GM12878 (cell line): ENCODE data around the gene TOR1AIP1. TPM values are rescaled to one million over a fixed set of nuclear protein-coding genes. Genes with fewer than 3 reads are reported as not detected.

Experiments
- ATAC-seq: fragments of 200-7000 bp; cut with Tn5 transposase; 3 replicates; pipeline ENCODE4 v1.9.1; 2020; ENCODE audit warnings: mild to moderate bottlenecking, moderate library complexity
- BruUV-seq: library from RNA; stranded (reverse); fragments of 400-500 nt; replicated peaks from 2 replicates; lab custom pipeline; 2021; lab: Mats Ljungman, UMichigan
- CTCF ChIA-PET: fragments of 300-600 bp; sonication (Branson Sonifier 250); formaldehyde crosslinking; extraction: SDS; loops from one replicate; lab custom pipeline; 2021; ENCODE audit warnings: inconsistent platforms; lab: Yijun Ruan, JAX
- POLR2A ChIA-PET: fragments of 350-600 bp; formaldehyde crosslinking; extraction: SDS; loops from one replicate; lab custom pipeline; 2021; ENCODE audit warnings: inconsistent platforms; lab: Charles Lee
- RAD21 ChIA-PET: fragments of 300-600 bp; sonication (Branson Sonifier 250); formaldehyde crosslinking; loops from one replicate; lab custom pipeline; 2023; ENCODE audit warnings: antibody characterized with exemption; ENCODE audit not compliant: unreplicated experiment; lab: Charles Lee
- SMC1A ChIA-PET: fragments of 300-600 bp; sonication (Branson Sonifier 250); formaldehyde crosslinking; loops from one replicate; lab custom pipeline; 2023; ENCODE audit not compliant: unreplicated experiment, uncharacterized antibody; lab: Charles Lee
- DNase-seq: peaks from one replicate; pipeline ENCODE4 v3.0.0-alpha.2; 2011; ENCODE audit warnings: low read depth, low spot score
- FAIRE-seq: peaks from 3 replicates; lab custom pipeline; 2011; peaks lifted over from hg19 to GRCh38; lab: Jason Lieb, UNC
- H2AFZ ChIP-seq: 2 replicates; pipeline ENCODE4 v1.6.0; 2011; ENCODE audit warnings: low read depth, low read length, control low read depth; ENCODE audit not compliant: control insufficient read depth
- H3K27ac ChIP-seq: 2 replicates; pipeline ENCODE4 v1.5.1; 2011; ENCODE audit warnings: control low read depth; ENCODE audit not compliant: control insufficient read depth, insufficient read depth
- H3K27me3 ChIP-seq, 2 experiments: replicated peaks in 1 of 2; 2 replicates each; pipeline versions ENCODE4 v1.6.0 to v1.6.1; 2011; ENCODE audit warnings: low read length in 1 of 2; ENCODE audit not compliant: control insufficient read depth in 2 of 2, insufficient read depth in 2 of 2
- H3K36me3 ChIP-seq, 2 experiments: 2 replicates each; pipeline ENCODE4 v1.5.1; 2011; ENCODE audit warnings: low read length in 1 of 2; ENCODE audit not compliant: control insufficient read depth in 2 of 2, insufficient read depth in 2 of 2
- H3K4me1 ChIP-seq: 2 replicates; pipeline ENCODE4 v1.6.1; 2011; ENCODE audit warnings: mild to moderate bottlenecking, low read length, moderate library complexity, mixed read lengths; ENCODE audit not compliant: control insufficient read depth, insufficient read depth
- H3K4me2 ChIP-seq: 2 replicates; pipeline ENCODE4 v1.6.0; 2011; ENCODE audit warnings: control low read depth; ENCODE audit not compliant: control insufficient read depth, insufficient read depth
- H3K4me3 ChIP-seq: fragments of 200-600 bp; sonication (generic); 2 replicates; pipeline ENCODE4 v1.5.1; 2016
- H3K79me2 ChIP-seq: 2 replicates; pipeline ENCODE4 v1.6.0; 2011; ENCODE audit warnings: low read length; ENCODE audit not compliant: control insufficient read depth, insufficient read depth
- H3K9ac ChIP-seq: 2 replicates; pipeline ENCODE4 v1.8.0; 2011; ENCODE audit warnings: low read length, control low read depth, mixed read lengths; ENCODE audit not compliant: control insufficient read depth, insufficient read depth
- H3K9me3 ChIP-seq: replicated peaks from 3 replicates; pipeline ENCODE4 v1.5.1; 2011; ENCODE audit warnings: mild to moderate bottlenecking, low read length; ENCODE audit not compliant: control insufficient read depth, insufficient read depth
- H4K20me1 ChIP-seq: 2 replicates; pipeline ENCODE4 v1.6.0; 2011; ENCODE audit not compliant: control insufficient read depth, insufficient read depth
- CUX1 ChIP-seq: IDR thresholded peaks from 2 replicates; pipeline ENCODE4 v1.6.1; 2012; ENCODE audit warnings: improper control_type of control experiment, low read depth, low read length; ENCODE audit not compliant: insufficient replicate concordance
- DPF2 ChIP-seq: fragments of 450-650 bp; IDR thresholded peaks from 2 replicates; pipeline ENCODE4 v1.6.1; 2017; ENCODE audit warnings: mild to moderate bottlenecking
- HDAC2 ChIP-seq: fragments of 200-600 bp; sonication (generic); IDR thresholded peaks from 2 replicates; pipeline ENCODE4 v1.6.1; 2017
- IKZF2 ChIP-seq, 2 experiments: fragments of 450-650 bp; IDR thresholded peaks; 2 replicates each; pipeline ENCODE4 v1.6.1; 2017; ENCODE audit warnings: mild to moderate bottlenecking in 2 of 2, moderate library complexity in 2 of 2
- IRF4 ChIP-seq: IDR thresholded peaks from 2 replicates; pipeline ENCODE4 v1.6.1; 2011; ENCODE audit warnings: low read depth, low read length
- RELB ChIP-seq: fragments of 450-650 bp; IDR thresholded peaks from 2 replicates; pipeline ENCODE4 v1.6.1; 2017; ENCODE audit warnings: low read depth, mild to moderate bottlenecking, moderate library complexity
- STAT1 ChIP-seq: fragments of 450-650 bp; conservative IDR thresholded peaks from 2 replicates; pipeline ENCODE4 v1.6.1; 2014; ENCODE audit warnings: antibody characterized with exemption, mild to moderate bottlenecking
- SUPT20H ChIP-seq: IDR thresholded peaks from 2 replicates; pipeline ENCODE4 v1.6.1; 2011; ENCODE audit warnings: low read depth, mild to moderate bottlenecking, low read length, moderate library complexity, borderline replicate concordance; ENCODE audit not compliant: control insufficient read depth
- SUZ12 ChIP-seq: fragments of 200-600 bp; sonication (generic); IDR thresholded peaks from one replicate; pipeline ENCODE4 v1.6.1; 2018; ENCODE audit warnings: antibody characterized with exemption, mild to moderate bottlenecking; ENCODE audit not compliant: unreplicated experiment
- TCF12 ChIP-seq: IDR thresholded peaks from 2 replicates; pipeline ENCODE4 v1.6.1; 2011; ENCODE audit warnings: low read depth, mild to moderate bottlenecking, low read length
- WRNIP1 ChIP-seq: IDR thresholded peaks from 2 replicates; pipeline ENCODE4 v1.6.1; 2011; ENCODE audit warnings: low read depth, low read length, improper control_type of control experiment, borderline replicate concordance
- ZBTB11 ChIP-seq: fragments of 450-650 bp; formaldehyde crosslinking; IDR thresholded peaks from 2 replicates; pipeline ENCODE4 v1.5.0; 2022; ENCODE audit warnings: mild to moderate bottlenecking, missing genetic modification characterization
- WGBS: methylation state at CpG from one replicate; pipeline ENCODE4 v1.1.6; 2016; ENCODE audit warnings: low lambda C conversion rate; ENCODE audit not compliant: insufficient replicate concordance, insufficient coverage; ENCODE audit errors: missing lambda C conversion rate; 5-methylcytosine and 5-hydroxymethylcytosine counted together
- in situ Hi-C: fragments of 300-500 bp; cut with MboI; formaldehyde crosslinking; loops from 9 replicates; pipeline ENCODE4 v1.14.3; 2018; ENCODE audit warnings: mixed read lengths
- intact Hi-C: fragments of 100-400 bp; cut with micrococcal nuclease; formaldehyde crosslinking; loops from one replicate; pipeline ENCODE4 v1.14.2; 2022; ENCODE audit not compliant: unreplicated experiment
- polyA plus RNA-seq, 11 experiments: library from polyadenylated mRNA; depleted of rRNA in 4 of 11; unstranded in 6 of 11; stranded (reverse) in 5 of 11; fragments of >200 nt; fragmentation: Nextera tagmentation in 4 of 11; fragmentation: Illumina TruSeq in 1 of 11; extraction: Ambion mirVana in 4 of 11; extraction: Trizol in 1 of 11; gene quantifications; 1 replicate in 1 of 11; 2 replicates in 10 of 11; pipeline versions ENCODE4 v1.2.1 to v1.2.3, GENCODE V29; 2011 to 2016; ENCODE audit warnings: inconsistent platforms in 2 of 11, missing spikeins in 2 of 11, low read depth in 1 of 11
- total RNA-seq, 4 experiments: library from RNA; depleted of rRNA in 3 of 4; stranded (reverse); fragments of >200 nt in 3 of 4; fragmentation: Illumina TruSeq in 1 of 4; extraction: Trizol in 1 of 4; gene quantifications; 2 replicates each; pipeline versions ENCODE4 v1.2.1 to v1.2.3, GENCODE V29; 2013 to 2021

Gene TOR1AIP1
- total and polyA plus RNA-seq, 10 of the 15 experiments (the other 5 are each of a cell fraction or from before 2014, with no cell fraction given), result 14.8 to 36.0 (median 25.8) TPM

GRCh38 chr1:179866616-179867015 lies 15.5 kb upstream of the TOR1AIP1 start:
- peaks cover 11% of the 10 kb centered on the region for H3K79me2 ChIP-seq
- 99% methylated on average over 7 of the region's 7 CpGs for whole genome bisulfite sequencing
- SMC1A ChIA-PET, result interaction anchor here (0.6 to 2.5 kb wide), 8 partner anchors 9 to 312 kb away, joined by 3 to 8 read pairs (median 4); no protein-coding TSS in a partner anchor
- no peak overlapping the region for H3K27ac ChIP-seq
- H3K27me3 ChIP-seq, result no peaks in the 10 kb centered on the region
- RAD21 ChIA-PET, result interaction anchor here (2.2 kb wide), 1 partner anchor 313 kb away, joined by 9 read pairs; no protein-coding TSS in a partner anchor
- H3K9me3 ChIP-seq, result no peaks in the 10 kb centered on the region
- in situ Hi-C loops, result loop anchor here (25.0 kb wide), 1 partner anchor 621 kb away; no protein-coding TSS in a partner anchor
- intact Hi-C loops, result loop anchor here (1.0 to 5.0 kb wide), 3 partner anchors 166 to 312 kb away; no protein-coding TSS in a partner anchor
- H3K4me3 ChIP-seq, result no peak overlapping the region
- H4K20me1 ChIP-seq, result no peaks in the 10 kb centered on the region
- no peak for DNase-seq
- FAIRE-seq, result no peak
- no peak overlapping the region for H3K4me2 ChIP-seq
- no TSS peak for BruUV-seq
- no peaks in the 10 kb centered on the region for H3K4me1 ChIP-seq
- CTCF ChIA-PET, result interaction anchor here (0.6 to 7.1 kb wide), 15 partner anchors 9 to 313 kb away, joined by 3 to 91 read pairs (median 7); no protein-coding TSS in a partner anchor
- POLR2A ChIA-PET, result interaction anchor here (0.6 to 1.5 kb wide), 2 partner anchors 238 to 312 kb away, joined by 3 read pairs; no protein-coding TSS in a partner anchor
- H2AFZ ChIP-seq, result no peak overlapping the region
- peaks cover 1 to 25% of the 10 kb centered on the region in 2 experiments; a peak in 3 of 4 replicates for H3K36me3 ChIP-seq
- no peak for ATAC-seq
- H3K9ac ChIP-seq, result no peak overlapping the region
- TF ChIP-seq IKZF2 (IDR thresholded peaks at IDR 0.05), result no peak
- TF ChIP-seq SUPT20H, result no peak
- TF ChIP-seq ZBTB11, result no peak
- no peak for TF ChIP-seq CUX1
- no peak for TF ChIP-seq TCF12
- TF ChIP-seq WRNIP1, result no peak
- TF ChIP-seq SUZ12, result no peak
- no peak for TF ChIP-seq HDAC2
- TF ChIP-seq DPF2, result no peak
- TF ChIP-seq IRF4, result no peak
- no peak for TF ChIP-seq STAT1
- no peak for TF ChIP-seq RELB
